ENCODE measurements around the gene BORCS5. TPM values are rescaled to one million over a fixed set of nuclear protein-coding genes. Genes with fewer than 3 reads are reported as not detected.
A peak's percentile ranks its signal among the peaks of the same experiment; 100 is the strongest.

Gene BORCS5
- total RNA-seq, 4 donors from 2014 or later = 14.2 to 45.0 (median 25.6) TPM

DNA sequence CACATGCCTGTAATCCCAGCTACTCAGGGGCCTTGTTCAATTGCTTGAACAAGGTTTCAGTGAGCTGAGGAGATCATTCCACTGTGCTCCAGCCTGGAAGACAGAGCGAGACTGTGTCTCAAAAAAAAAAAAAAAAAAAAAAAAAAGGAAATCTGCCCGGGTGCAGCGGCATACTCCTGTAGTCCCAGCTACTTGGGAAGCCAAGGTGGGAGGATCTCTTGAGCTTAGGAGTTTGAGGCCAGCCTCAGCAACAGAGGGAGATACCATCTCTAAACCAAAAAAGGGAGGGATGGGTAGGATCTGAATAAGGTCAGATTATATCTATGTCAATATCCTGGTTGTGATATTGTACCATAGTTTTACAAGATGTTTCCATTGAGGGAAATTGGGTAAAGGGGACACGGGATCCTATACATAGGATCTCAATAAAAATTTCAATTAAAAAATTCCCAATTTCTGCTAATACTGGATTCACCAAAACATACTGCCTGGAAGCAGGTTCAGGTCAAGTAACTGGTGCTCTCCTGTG lies 76.4 kb downstream of the BORCS5 start:
- DNase-seq (ENCODE audit: low spot score in 2 of 2) = no peak

GRCh38 chr12:12436831-12437345 lies 80.0 kb downstream of the BORCS5 start:
- peaks cover 0 to 31% (median 6%) of the 10 kb centered on the region in 4 donors for H3K4me1 ChIP-seq
- no peaks in the 10 kb centered on the region for H3K9me3 ChIP-seq
- WGBS, 2 donors = 88 to 91% methylated on average over 2 of the region's 2 CpGs
- no peaks in the 10 kb centered on the region for H3K27me3 ChIP-seq
- no peak overlapping the region for H3K27ac ChIP-seq
- no peak for DNase-seq (ENCODE audit: low spot score in 2 of 2)
- no peak overlapping the region for H3K4me3 ChIP-seq
- no peak for TF ChIP-seq EP300 (IDR thresholded peaks at IDR 0.05)
- H3K36me3 ChIP-seq = peaks cover 0 to 8% (median 0%) of the 10 kb centered on the region in 3 donors

More for the DNA sequence above, 76.4 kb downstream of the BORCS5 start:
- Histone ChIP-seq H3K4me3 (no peak overlapping the region), H3K36me3 (peaks cover 0 to 8% (median 3%) of the 10 kb centered on the region in 3 donors), H3K9me3 (no peaks in the 10 kb centered on the region), H3K4me1 (peaks cover 0 to 29% (median 3%) of the 10 kb centered on the region in 4 donors), H3K27ac (no peak overlapping the region), H3K27me3 (no peaks in the 10 kb centered on the region)
- 67 to 84% methylated on average over 4 of the region's 4 CpGs for WGBS, 2 donors
- no peak for TF ChIP-seq POLR2A (IDR thresholded peaks at IDR 0.05)
- TF ChIP-seq, protein P1, sequence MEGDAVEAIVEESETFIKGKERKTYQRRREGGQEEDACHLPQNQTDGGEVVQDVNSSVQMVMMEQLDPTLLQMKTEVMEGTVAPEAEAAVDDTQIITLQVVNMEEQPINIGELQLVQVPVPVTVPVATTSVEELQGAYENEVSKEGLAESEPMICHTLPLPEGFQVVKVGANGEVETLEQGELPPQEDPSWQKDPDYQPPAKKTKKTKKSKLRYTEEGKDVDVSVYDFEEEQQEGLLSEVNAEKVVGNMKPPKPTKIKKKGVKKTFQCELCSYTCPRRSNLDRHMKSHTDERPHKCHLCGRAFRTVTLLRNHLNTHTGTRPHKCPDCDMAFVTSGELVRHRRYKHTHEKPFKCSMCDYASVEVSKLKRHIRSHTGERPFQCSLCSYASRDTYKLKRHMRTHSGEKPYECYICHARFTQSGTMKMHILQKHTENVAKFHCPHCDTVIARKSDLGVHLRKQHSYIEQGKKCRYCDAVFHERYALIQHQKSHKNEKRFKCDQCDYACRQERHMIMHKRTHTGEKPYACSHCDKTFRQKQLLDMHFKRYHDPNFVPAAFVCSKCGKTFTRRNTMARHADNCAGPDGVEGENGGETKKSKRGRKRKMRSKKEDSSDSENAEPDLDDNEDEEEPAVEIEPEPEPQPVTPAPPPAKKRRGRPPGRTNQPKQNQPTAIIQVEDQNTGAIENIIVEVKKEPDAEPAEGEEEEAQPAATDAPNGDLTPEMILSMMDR (IDR thresholded peaks at IDR 0.05) = no peak
- TF ChIP-seq EP300 (IDR thresholded peaks at IDR 0.05) = no peak

DNA sequence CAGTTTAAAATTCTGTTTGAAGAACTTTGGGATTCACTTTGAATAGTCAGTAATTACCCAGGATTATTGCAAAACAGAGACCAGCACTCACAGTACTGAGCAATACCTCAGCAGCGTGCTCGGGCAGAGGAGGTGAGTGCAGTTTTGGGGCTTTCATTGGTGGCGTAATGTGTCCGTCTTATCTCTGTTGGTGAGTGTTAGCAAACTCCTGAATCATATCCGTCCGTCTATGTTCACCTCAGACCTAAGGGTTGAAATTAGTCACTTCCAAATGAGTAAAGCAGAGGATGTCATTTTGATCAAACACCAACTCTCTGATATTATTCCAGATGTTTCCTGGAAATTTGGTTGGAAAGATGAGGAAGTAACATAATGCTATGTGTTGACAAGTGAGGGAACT lies 82.8 kb downstream of the BORCS5 start:
- no peaks in the 10 kb centered on the region for H3K27me3 ChIP-seq
- no peak overlapping the region for H3K27ac ChIP-seq
- peaks cover 0 to 8% (median 0%) of the 10 kb centered on the region in 3 donors for H3K36me3 ChIP-seq
- no peak overlapping the region for H3K4me3 ChIP-seq
- no peaks in the 10 kb centered on the region for H3K9me3 ChIP-seq
- H3K4me1 ChIP-seq = peaks cover 0 to 40% (median 11%) of the 10 kb centered on the region in 4 donors
- no peak for TF ChIP-seq EP300 (IDR thresholded peaks at IDR 0.05)
- no peak for TF ChIP-seq POLR2A (IDR thresholded peaks at IDR 0.05)
- TF ChIP-seq, protein P1 (IDR thresholded peaks at IDR 0.05) = no peak
- WGBS, 2 donors = 74 to 96% methylated on average over 6 of the region's 6 CpGs
- no peak for DNase-seq (ENCODE audit: low spot score in 2 of 2)

GRCh38 chr12:12440784-12441428 lies 84.0 kb downstream of the BORCS5 start:
- Histone ChIP-seq H3K36me3 (peaks cover 0 to 8% (median 0%) of the 10 kb centered on the region in 3 donors), H3K4me1 (peaks cover 0 to 39% (median 11%) of the 10 kb centered on the region in 4 donors), H3K9me3 (no peaks in the 10 kb centered on the region), H3K27me3 (no peaks in the 10 kb centered on the region), H3K27ac (peak overlapping the region in 1 of 4 donors; percentile 50), H3K4me3 (no peak overlapping the region)
- DNase-seq (ENCODE audit: low spot score in 2 of 2) = no peak
- 92 to 99% methylated on average over 4 of the region's 4 CpGs for WGBS, 2 donors
- no peak for TF ChIP-seq POLR2A (IDR thresholded peaks at IDR 0.05)

GRCh38 chr12:12441429-12441807 lies 84.5 kb downstream of the BORCS5 start:
- Histone ChIP-seq H3K27me3 (no peaks in the 10 kb centered on the region), H3K4me1 (peaks cover 0 to 39% (median 11%) of the 10 kb centered on the region in 4 donors), H3K36me3 (peaks cover 0 to 8% (median 0%) of the 10 kb centered on the region in 3 donors), H3K4me3 (no peak overlapping the region), H3K9me3 (no peaks in the 10 kb centered on the region), H3K27ac (peak overlapping the region in 2 of 4 donors; percentile 34 to 67)
- no peak for DNase-seq (ENCODE audit: low spot score in 2 of 2)
- WGBS, 2 donors = 83 to 88% methylated on average over 2 of the region's 2 CpGs
- TF ChIP-seq POLR2A (IDR thresholded peaks at IDR 0.05) (no peak), EP300 (IDR thresholded peaks at IDR 0.05) (no peak)
- TF ChIP-seq, protein P1 (IDR thresholded peaks at IDR 0.05) = no peak

DNA sequence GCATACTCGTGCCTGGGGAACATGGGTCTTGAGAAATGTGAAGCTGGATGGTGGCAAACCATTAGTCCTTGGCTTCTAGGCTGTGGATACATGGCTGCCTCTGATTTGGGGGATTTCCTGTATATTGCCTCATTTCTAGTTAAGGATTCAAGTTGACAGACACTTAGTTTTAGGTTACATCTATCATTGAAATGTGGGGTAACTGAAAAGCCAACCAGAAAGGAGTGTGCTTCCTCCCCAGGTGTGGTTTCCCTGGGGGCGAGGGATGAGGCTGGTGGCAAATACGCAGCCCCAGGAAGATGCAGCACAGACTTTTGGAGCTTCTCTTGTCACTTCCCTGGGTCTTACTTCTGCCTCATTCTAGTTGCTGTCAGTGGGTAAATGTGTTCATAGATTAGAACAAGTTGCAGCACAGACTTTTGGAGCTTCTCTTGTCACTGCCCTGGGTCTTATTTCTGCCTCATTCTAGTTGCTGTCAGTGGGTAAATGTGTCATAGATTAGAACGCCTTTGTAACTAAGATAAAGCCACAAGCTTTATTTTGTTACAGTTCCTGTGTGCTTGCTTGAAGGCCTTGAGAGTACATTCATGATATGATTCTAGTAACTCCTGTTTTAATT lies 85.1 kb downstream of the BORCS5 start:
- TF ChIP-seq EP300 (IDR thresholded peaks at IDR 0.05) (no peak), POLR2A (IDR thresholded peaks at IDR 0.05) (no peak)
- TF ChIP-seq, protein P1 (IDR thresholded peaks at IDR 0.05) = no peak
- Histone ChIP-seq H3K27ac (peak overlapping the region in 3 of 4 donors; percentile 34 to 67 (median 55)), H3K4me1 (peaks cover 0 to 39% (median 11%) of the 10 kb centered on the region in 4 donors), H3K9me3 (no peaks in the 10 kb centered on the region), H3K4me3 (no peak overlapping the region), H3K36me3 (peaks cover 0 to 3% (median 0%) of the 10 kb centered on the region in 3 donors), H3K27me3 (no peaks in the 10 kb centered on the region)
- 83 to 86% methylated on average over 4 of the region's 4 CpGs for WGBS, 2 donors
- no peak for DNase-seq (ENCODE audit: low spot score in 2 of 2)
